ENCODE results near the gene ABCD1. TPM values are rescaled to one million over a fixed set of nuclear protein-coding genes. Genes with fewer than 3 reads are reported as not detected.
"Not testable (repeated sequence)": the region's sequence is repeated elsewhere in the genome, so short reads cannot be mapped to it uniquely, and the experiment has no call there.

ABCD1 gene
- polyA plus RNA-seq, 2 of the 4 experiments (the other 2 are of a cell fraction), result 1.7 to 3.8 TPM

GRCh38 chrX:153697924-153698865 lies 26.5 kb upstream of the ABCD1 start:
- no peak for FAIRE-seq

GRCh38 chrX:153699210-153699783 lies 25.4 kb upstream of the ABCD1 start:
- H3K4me3 ChIP-seq; H3K4me2 ChIP-seq; H3K4me1 ChIP-seq; FAIRE-seq; DNase-seq (ENCODE audit: low read depth in 1 of 2, low spot score in 1 of 2); POLR2A ChIA-PET; ATAC-seq; H3K27ac ChIP-seq; H3K9me3 ChIP-seq: not testable (repeated sequence)
- CTCF ChIA-PET, result interaction anchor here (0.6 to 1.5 kb wide), 3 partner anchors 9 to 29 kb away, joined by 3 read pairs; no protein-coding TSS in a partner anchor
- 71% methylated on average over 6 of the region's 16 CpGs for WGBS (ENCODE audit: missing lambda C conversion rate)

More at GRCh38 chrX:153697924-153698865, 26.5 kb upstream of the ABCD1 start:
- H3K4me1 ChIP-seq, result no peaks in the 10 kb centered on the region
- TF ChIP-seq GATA3 (IDR thresholded peaks at IDR 0.05; ENCODE audit: borderline replicate concordance) (no peak), CHD4 (IDR thresholded peaks at IDR 0.05; ENCODE audit: borderline replicate concordance) (no peak), MAFK (IDR thresholded peaks at IDR 0.05; ENCODE audit: partially characterized antibody) (no peak), KDM5A (IDR thresholded peaks at IDR 0.05) (no peak), HES2 (IDR thresholded peaks at IDR 0.05) (no peak), MYC (IDR thresholded peaks at IDR 0.05; ENCODE audit: borderline replicate concordance, low read length) (no peak), NPAS2 (CRISPR knock-in tag; IDR thresholded peaks at IDR 0.05; ENCODE audit: borderline replicate concordance) (no peak), USF2 (IDR thresholded peaks at IDR 0.05) (no peak), ZFP36 (IDR thresholded peaks at IDR 0.05; ENCODE audit: borderline replicate concordance, partially characterized antibody) (no peak), EHMT2 (IDR thresholded peaks at IDR 0.05; ENCODE audit: low read depth) (no peak), RARB (CRISPR knock-in tag; IDR thresholded peaks at IDR 0.05) (no peak), POLR2AphosphoS2 (conservative IDR thresholded peaks at IDR 0.05; ENCODE audit: low read length) (no peak), ZNF302 (CRISPR knock-in tag; IDR thresholded peaks at IDR 0.05) (no peak), RFX5 (IDR thresholded peaks at IDR 0.05) (no peak), CEBPB (IDR thresholded peaks at IDR 0.05) (no peak), SMC3 (IDR thresholded peaks at IDR 0.05) (no peak), FOSL2 (IDR thresholded peaks at IDR 0.05) (no peak), FOSL2 (CRISPR knock-in tag; IDR thresholded peaks at IDR 0.05) (no peak), RCOR1 (IDR thresholded peaks at IDR 0.05; ENCODE audit: low read depth, low read length) (no peak), MAX (IDR thresholded peaks at IDR 0.05) (no peak)
- no peak for DNase-seq (ENCODE audit: low read depth in 1 of 2, low spot score in 1 of 2)
- H3K4me3 ChIP-seq, result no peak overlapping the region
- no peaks in the 10 kb centered on the region for H3K9me3 ChIP-seq
- no peak overlapping the region for H3K4me2 ChIP-seq
- CTCF ChIA-PET, result interaction anchor here (0.8 to 1.5 kb wide), 3 partner anchors 10 to 53 kb away, joined by 3 read pairs; no protein-coding TSS in a partner anchor
- ATAC-seq, result no peak
- no peak overlapping the region for H3K27ac ChIP-seq
- 90% methylated on average over 12 of the region's 16 CpGs for WGBS (ENCODE audit: missing lambda C conversion rate)
- POLR2A ChIA-PET, result no interaction called here

- H3K9me3 ChIP-seq; H3K4me1 ChIP-seq; ATAC-seq; H3K4me3 ChIP-seq; FAIRE-seq; H3K4me2 ChIP-seq; DNase-seq (ENCODE audit: low read depth in 1 of 2, low spot score in 1 of 2); H3K27ac ChIP-seq; POLR2A ChIA-PET: not testable (repeated sequence)
- 92% methylated on average over 4 of the region's 18 CpGs for WGBS (ENCODE audit: missing lambda C conversion rate)
- CTCF ChIA-PET, result interaction anchor here (0.6 to 1.5 kb wide), 2 partner anchors 18 to 29 kb away, joined by 3 read pairs; no protein-coding TSS in a partner anchor
These were observed 24.8 kb upstream of the ABCD1 start for GRCh38 chrX:153699784-153700371.

Data from A549 (cell line).